Stimulated activated CD8-positive, alpha-beta memory T cell treated with anti-CD3 and anti-CD28 coated beads, Interleukin-2, amount 100 ng/mL, for 48 hours (primary cell): ENCODE results near the gene SREBF2.

Experiments used
- DNase-seq, 2 donors: peaks; one replicate each; pipeline ENCODE4 v3.0.0-alpha.2; 2020; ENCODE audit warnings: low read depth in 2 of 2

The SREBF2 gene

GRCh38 chr22:41908411-41909309, 75.8 kb downstream of the SREBF2 start:
- no peak for DNase-seq

- no peak for DNase-seq
Measured at GRCh38 chr22:41909310-41910049, 76.6 kb downstream of the SREBF2 start.

- DNase-seq, result no peak
Measured at GRCh38 chr22:41910050-41911000, 77.4 kb downstream of the SREBF2 start.

- DNase-seq, result no peak
Measured at GRCh38 chr22:41911001-41911611, 78.2 kb downstream of the SREBF2 start.

GRCh38 chr22:41912338-41913039, 79.6 kb downstream of the SREBF2 start:
- no peak for DNase-seq

- no peak for DNase-seq
Measured at GRCh38 chr22:41913040-41913719, 80.3 kb downstream of the SREBF2 start.

- no peak for DNase-seq
Measured at GRCh38 chr22:41913842-41914534, 81.1 kb downstream of the SREBF2 start.

- DNase-seq, result no peak
Measured at GRCh38 chr22:41914611-41915034, 81.7 kb downstream of the SREBF2 start.

- DNase-seq, result peak in 1 of 2 donors; percentile 36
Measured at GRCh38 chr22:41915035-41915785, 82.3 kb downstream of the SREBF2 start, which contains the start of gene SHISA8. Gene SHISA8, minus strand, starts transcription at chr22:41915074. Its CDS starts 407 bp downstream, at chr22:41914667.

GRCh38 chr22:41915786-41916493, 83.0 kb downstream of the SREBF2 start:
- no peak for DNase-seq

GRCh38 chr22:41916745-41917358, 83.9 kb downstream of the SREBF2 start:
- no peak for DNase-seq

- DNase-seq, result no peak
Measured at GRCh38 chr22:41917375-41917902, 84.5 kb downstream of the SREBF2 start.

GRCh38 chr22:41917903-41918791, 85.2 kb downstream of the SREBF2 start:
- DNase-seq, result no peak

GRCh38 chr22:41919357-41920224, 86.7 kb downstream of the SREBF2 start:
- no peak for DNase-seq
